HCT116 (cell line): ENCODE data around the gene APOD. TPM values are rescaled to one million over a fixed set of nuclear protein-coding genes. Genes with fewer than 3 reads are reported as not detected.

Experiments
- ATAC-seq: fragments of 200-7000 bp; cut with Tn5 transposase; 2 replicates; pipeline ENCODE4 v1.9.1; 2020; ENCODE audit warnings: mild to moderate bottlenecking, moderate library complexity
- BruUV-seq: library from RNA; stranded (reverse); fragments of 400-500 nt; replicated peaks from 2 replicates; lab custom pipeline; 2021; lab: Mats Ljungman, UMichigan
- CTCF ChIA-PET: fragments of 300-600 bp; sonication (Branson Sonifier 250); formaldehyde crosslinking; loops from one replicate; lab custom pipeline; 2021; ENCODE audit warnings: antibody characterized with exemption; lab: Charles Lee
- POLR2A ChIA-PET: fragments of 300-600, 350-600 bp; sonication (Branson Sonifier 250); formaldehyde crosslinking; loops from one replicate; lab custom pipeline; 2021; ENCODE audit warnings: antibody characterized with exemption; lab: Charles Lee
- RAD21 ChIA-PET, 2 experiments: fragments of 300-600 bp; sonication (Branson Sonifier 250); formaldehyde crosslinking; loops; one replicate each; lab custom pipeline; 2023; ENCODE audit warnings: low total read pairs in 2 of 2; ENCODE audit not compliant: uncharacterized antibody in 2 of 2, unreplicated experiment in 2 of 2, low non-redundant PET in 1 of 2; lab: Charles Lee
- DNase-seq: peaks from one replicate; pipeline ENCODE4 v3.0.0-alpha.2; 2010; ENCODE audit warnings: low read depth, low spot score
- H2AFZ ChIP-seq: fragments of 200-600 bp; shearing (Covaris generic), sonication (generic); 2 replicates; pipeline ENCODE4 v1.6.1; 2017; ENCODE audit warnings: low read depth, mixed run types, mixed read lengths, antibody characterized with exemption, low read length; ENCODE audit not compliant: poor library complexity, severe bottlenecking
- H3K27ac ChIP-seq: 2 replicates; pipeline ENCODE4 v1.5.1; 2012; ENCODE audit warnings: low read depth, low read length
- H3K27me3 ChIP-seq: fragments of 200-600 bp; sonication (generic); 2 replicates; pipeline ENCODE4 v1.6.1; 2016; ENCODE audit warnings: mixed run types, low read length, mixed read lengths; ENCODE audit not compliant: insufficient read depth
- H3K36me3 ChIP-seq, 2 experiments: fragments of 200-500 bp in 1 of 2; fragments of 200-600 bp in 1 of 2; sonication (Bioruptor generic) in 1 of 2; sonication (generic) in 1 of 2; 2 replicates each; pipeline versions ENCODE4 v1.5.1 to v1.6.1; 2014 to 2016; ENCODE audit warnings: low read length in 2 of 2, inconsistent platforms in 1 of 2, mixed read lengths in 1 of 2, mixed run types in 1 of 2; ENCODE audit not compliant: insufficient read depth in 2 of 2, control insufficient read depth in 1 of 2
- H3K4me1 ChIP-seq, 2 experiments: fragments of 200-600 bp in 1 of 2; sonication (generic) in 1 of 2; 2 replicates each; pipeline versions ENCODE4 v1.5.1 to v1.6.1; 2012 to 2017; ENCODE audit warnings: low read length in 2 of 2, inconsistent platforms in 1 of 2, mild to moderate bottlenecking in 1 of 2, mixed read lengths in 1 of 2, mixed run types in 1 of 2, moderate library complexity in 1 of 2; ENCODE audit not compliant: insufficient read depth in 2 of 2, control insufficient read depth in 1 of 2
- H3K4me2 ChIP-seq: fragments of 200-600 bp; sonication (generic); 2 replicates; pipeline ENCODE4 v1.6.1; 2017; ENCODE audit warnings: mixed run types, low read length, mixed read lengths
- H3K4me3 ChIP-seq, 2 experiments: fragments of 200-600 bp in 1 of 2; sonication (generic) in 1 of 2; replicated peaks in 1 of 2; 2 replicates each; pipeline ENCODE4 v1.5.1; 2011 to 2016; ENCODE audit warnings: low read length in 2 of 2, control low read depth in 1 of 2, low read depth in 1 of 2, mild to moderate bottlenecking in 1 of 2, mixed read lengths in 1 of 2, mixed run types in 1 of 2
- H3K79me2 ChIP-seq: fragments of 200-600 bp; sonication (generic); 2 replicates; pipeline ENCODE4 v1.6.1; 2017; ENCODE audit warnings: mild to moderate bottlenecking, mixed run types, low read length, moderate library complexity, mixed read lengths; ENCODE audit not compliant: insufficient read depth
- H3K9ac ChIP-seq: fragments of 200-600 bp; sonication (generic); 2 replicates; pipeline ENCODE4 v1.6.1; 2016; ENCODE audit warnings: low read length, mixed read lengths
- H3K9me2 ChIP-seq: fragments of 200-600 bp; sonication (generic), shearing (Covaris generic); 2 replicates; pipeline ENCODE4 v1.6.1; 2017; ENCODE audit warnings: mixed run types, mild to moderate bottlenecking, moderate library complexity; ENCODE audit not compliant: insufficient read depth
- H3K9me3 ChIP-seq, 2 experiments: fragments of 200-500 bp in 1 of 2; fragments of 200-600 bp in 1 of 2; sonication (Bioruptor generic) in 1 of 2; sonication (generic) in 1 of 2; 2 replicates each; pipeline ENCODE4 v1.6.1; 2014 to 2017; ENCODE audit warnings: low read length in 2 of 2, mixed read lengths in 2 of 2, inconsistent platforms in 1 of 2, low read depth in 1 of 2, mild to moderate bottlenecking in 1 of 2, mixed run types in 1 of 2, moderate library complexity in 1 of 2; ENCODE audit not compliant: control insufficient read depth in 1 of 2, insufficient read depth in 1 of 2
- H4K20me1 ChIP-seq: fragments of 200-600 bp; sonication (generic), shearing (Covaris generic); 2 replicates; pipeline ENCODE4 v1.6.1; 2017; ENCODE audit warnings: mixed run types, mild to moderate bottlenecking, moderate library complexity; ENCODE audit not compliant: insufficient read depth
- CEBPB ChIP-seq: IDR thresholded peaks from 2 replicates; pipeline ENCODE4 v1.6.1; 2012; ENCODE audit warnings: low read depth
- EGR1 ChIP-seq: IDR thresholded peaks from 2 replicates; pipeline ENCODE4 v1.6.1; 2012; ENCODE audit warnings: low read depth
- EZH2phosphoT487 ChIP-seq: fragments of 200-600 bp; IDR thresholded peaks from 2 replicates; pipeline ENCODE4 v1.6.1; 2018; ENCODE audit warnings: antibody characterized with exemption, borderline replicate concordance
- POLR2A ChIP-seq: IDR thresholded peaks from 2 replicates; pipeline ENCODE4 v1.7.0; 2011; ENCODE audit warnings: borderline replicate concordance; ENCODE audit not compliant: insufficient read depth, insufficient read length; ENCODE audit errors: extremely low read depth
- POLR2AphosphoS5 ChIP-seq: IDR thresholded peaks from 2 replicates; pipeline ENCODE4 v1.6.1; 2011; ENCODE audit warnings: mild to moderate bottlenecking, low read depth, low read length, moderate library complexity
- REST ChIP-seq: IDR thresholded peaks from 2 replicates; pipeline ENCODE4 v1.6.1; 2012; ENCODE audit warnings: low read depth
- SIN3A ChIP-seq: IDR thresholded peaks from 2 replicates; pipeline ENCODE4 v1.6.1; 2012; ENCODE audit warnings: low read depth
- SP1 ChIP-seq: IDR thresholded peaks from 2 replicates; pipeline ENCODE4 v1.6.1; 2012; ENCODE audit warnings: low read depth
- SRF ChIP-seq: IDR thresholded peaks from 2 replicates; pipeline ENCODE4 v1.6.1; 2012; ENCODE audit warnings: low read depth
- YY1 ChIP-seq: IDR thresholded peaks from 2 replicates; pipeline ENCODE4 v1.6.1; 2011; ENCODE audit warnings: low read length, low read depth, moderate library complexity, mild to moderate bottlenecking; ENCODE audit not compliant: insufficient replicate concordance; ENCODE audit errors: extremely low read depth
- ZNF274 ChIP-seq: fragments of 200-500 bp; sonication (Bioruptor generic); IDR thresholded peaks from 2 replicates; pipeline ENCODE4 v1.6.1; 2014; ENCODE audit warnings: mild to moderate bottlenecking, low read depth, low read length, inconsistent platforms
- intact Hi-C: fragments of 100-400 bp; cut with micrococcal nuclease; formaldehyde crosslinking; loops from 2 replicates; pipeline ENCODE4 v1.10.0; 2022
- total RNA-seq: library from RNA; stranded (reverse); gene quantifications from one replicate; pipeline ENCODE4 v1.2.1, GENCODE V29; 2021; ENCODE audit not compliant: unreplicated experiment

APOD gene
- total RNA-seq, 1 experiment from 2014 or later: 0.76 TPM

- no peaks in the 10 kb centered on the region for H4K20me1 ChIP-seq
- no peaks in the 10 kb centered on the region for H3K9me3 ChIP-seq
- no peak for DNase-seq
- H3K27ac ChIP-seq: no peak overlapping the region
- H3K4me1 ChIP-seq: no peaks in the 10 kb centered on the region
- ChIA-PET CTCF (interaction anchor here (1.5 kb wide), 1 partner anchor 10 kb away, joined by 4 read pairs; no protein-coding TSS in a partner anchor), RAD21 (no interaction called here), POLR2A (no interaction called here)
- no peak overlapping the region for H3K4me3 ChIP-seq
- ATAC-seq: no peak
- no peaks in the 10 kb centered on the region for H3K27me3 ChIP-seq
- intact Hi-C loops: no loop called here
- H3K79me2 ChIP-seq: no peaks in the 10 kb centered on the region
- no peak overlapping the region for H3K9ac ChIP-seq
- no peak for TF ChIP-seq SIN3A
- no peak for TF ChIP-seq POLR2A
- TF ChIP-seq EGR1: no peak
- TF ChIP-seq POLR2AphosphoS5: no peak
- TF ChIP-seq CEBPB: no peak
- TF ChIP-seq ZNF274: no peak
- no peak for TF ChIP-seq REST
- TF ChIP-seq SP1: no peak
- no peak for TF ChIP-seq SRF
- no peak for TF ChIP-seq EZH2phosphoT487
- TF ChIP-seq YY1: no peak
- no peaks in the 10 kb centered on the region for H3K9me2 ChIP-seq
- no peaks in the 10 kb centered on the region for H3K36me3 ChIP-seq
- H3K4me2 ChIP-seq: no peak overlapping the region
- no TSS peak for BruUV-seq
- no peak overlapping the region for H2AFZ ChIP-seq
These were observed 15.1 kb downstream of the APOD start for GRCh38 chr3:195568630-195569029.
